ENCODE measurements around the gene DAZAP1.

Gene DAZAP1

DNA sequence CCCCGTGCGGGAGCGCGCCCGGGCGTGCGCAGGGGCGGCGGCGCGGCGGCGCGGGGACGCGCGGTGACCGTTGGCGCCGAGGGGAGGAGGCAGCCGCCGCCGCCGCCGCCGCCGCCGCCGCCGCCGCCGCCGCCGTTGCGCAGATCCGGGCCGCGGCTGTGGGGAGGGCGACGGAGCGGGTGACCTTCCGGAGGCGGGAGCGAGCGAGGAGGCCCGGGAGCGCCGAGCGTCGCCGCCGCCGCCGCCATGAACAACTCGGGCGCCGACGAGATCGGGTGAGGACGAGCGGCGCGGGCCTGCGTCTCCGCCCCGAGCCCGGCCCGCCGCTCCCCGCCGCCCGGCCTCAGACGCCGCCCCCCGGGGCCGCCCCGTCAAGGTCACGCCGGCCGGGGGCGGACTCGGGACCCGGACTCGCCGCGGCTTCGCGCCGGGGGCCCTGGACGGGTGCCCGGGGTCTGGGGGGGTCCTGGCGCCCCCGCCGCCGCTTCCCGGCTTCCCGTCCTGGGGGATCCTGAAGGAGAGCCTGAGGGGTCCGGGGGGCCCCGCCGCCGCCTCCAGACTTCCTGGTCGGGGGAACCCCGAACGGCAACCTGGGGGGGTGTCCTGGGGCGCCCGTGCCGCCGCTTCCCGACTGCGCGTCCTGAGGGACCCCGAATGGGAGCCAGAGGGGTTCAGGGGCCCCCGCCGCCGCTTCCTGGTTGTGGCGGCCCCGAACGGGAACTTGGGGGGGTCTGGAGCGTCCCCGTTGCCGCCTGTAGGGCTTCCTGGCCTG, at the start of gene DAZAP1:
TSS of gene DAZAP1 (plus strand) at position 59 of the 772 bp plus-strand sequence. CDS start at position 247, 188 bp downstream.
- peak; percentile 34 to 48 for DNase-seq

DNA sequence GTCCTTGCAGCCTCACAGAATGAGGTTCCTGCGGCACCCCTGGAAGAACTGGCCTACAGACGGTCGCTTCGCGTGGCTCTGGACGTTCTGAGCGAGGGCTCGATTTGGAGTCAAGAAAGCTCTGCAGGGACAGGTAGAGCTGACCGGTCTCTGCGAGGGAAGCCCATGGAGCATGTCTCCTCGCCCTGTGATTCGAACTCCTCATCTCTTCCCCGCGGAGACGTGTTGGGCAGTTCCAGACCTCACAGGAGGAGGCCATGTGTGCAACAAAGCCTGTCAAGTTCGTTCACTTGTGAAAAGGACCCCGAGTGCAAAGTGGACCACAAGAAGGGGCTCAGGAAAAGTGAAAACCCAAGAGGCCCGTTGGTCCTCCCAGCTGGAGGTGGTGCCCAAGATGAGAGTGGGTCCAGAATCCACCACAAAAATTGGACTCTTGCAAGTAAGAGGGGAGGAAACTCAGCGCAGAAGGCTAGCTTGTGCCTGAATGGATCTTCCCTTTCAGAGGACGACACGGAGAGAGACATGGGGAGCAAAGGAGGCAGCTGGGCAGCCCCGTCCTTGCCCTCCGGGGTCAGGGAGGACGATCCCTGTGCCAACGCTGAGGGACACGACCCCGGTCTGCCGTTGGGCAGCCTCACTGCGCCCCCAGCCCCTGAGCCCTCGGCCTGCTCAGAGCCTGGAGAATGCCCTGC, 47.1 kb upstream of the DAZAP1 start:
- no peak for DNase-seq

DNA sequence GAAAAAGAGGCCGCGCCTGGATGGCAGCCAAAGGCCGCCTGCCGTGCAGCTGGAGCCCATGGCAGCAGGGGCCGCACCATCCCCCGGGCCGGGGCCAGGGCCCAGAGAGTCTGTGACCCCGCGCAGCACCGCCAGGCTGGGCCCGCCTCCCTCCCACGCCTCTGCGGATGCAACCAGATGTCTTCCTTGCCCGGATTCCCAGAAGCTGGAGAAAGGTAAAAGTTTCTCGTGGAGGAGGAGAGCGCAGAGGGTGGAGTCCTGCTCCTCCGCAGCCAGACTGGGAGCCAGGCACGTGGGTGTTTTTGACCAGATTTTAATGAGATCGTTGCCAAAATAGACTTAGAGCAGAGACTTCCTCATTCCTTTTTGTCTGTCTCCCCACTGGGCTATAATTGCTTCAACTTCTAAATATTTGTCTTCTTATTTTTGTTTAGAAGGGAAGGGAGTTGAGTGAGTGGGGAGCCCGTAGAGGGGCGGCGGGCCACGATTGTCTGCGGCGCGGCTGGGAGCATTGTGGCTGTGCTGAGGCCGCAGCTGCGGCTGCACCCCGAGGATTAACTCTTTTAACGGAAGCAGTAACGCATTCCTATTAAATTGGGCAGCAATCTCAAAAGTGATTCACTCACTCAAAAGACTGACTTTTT, 46.4 kb upstream of the DAZAP1 start:
- DNase-seq: no peak

DNA sequence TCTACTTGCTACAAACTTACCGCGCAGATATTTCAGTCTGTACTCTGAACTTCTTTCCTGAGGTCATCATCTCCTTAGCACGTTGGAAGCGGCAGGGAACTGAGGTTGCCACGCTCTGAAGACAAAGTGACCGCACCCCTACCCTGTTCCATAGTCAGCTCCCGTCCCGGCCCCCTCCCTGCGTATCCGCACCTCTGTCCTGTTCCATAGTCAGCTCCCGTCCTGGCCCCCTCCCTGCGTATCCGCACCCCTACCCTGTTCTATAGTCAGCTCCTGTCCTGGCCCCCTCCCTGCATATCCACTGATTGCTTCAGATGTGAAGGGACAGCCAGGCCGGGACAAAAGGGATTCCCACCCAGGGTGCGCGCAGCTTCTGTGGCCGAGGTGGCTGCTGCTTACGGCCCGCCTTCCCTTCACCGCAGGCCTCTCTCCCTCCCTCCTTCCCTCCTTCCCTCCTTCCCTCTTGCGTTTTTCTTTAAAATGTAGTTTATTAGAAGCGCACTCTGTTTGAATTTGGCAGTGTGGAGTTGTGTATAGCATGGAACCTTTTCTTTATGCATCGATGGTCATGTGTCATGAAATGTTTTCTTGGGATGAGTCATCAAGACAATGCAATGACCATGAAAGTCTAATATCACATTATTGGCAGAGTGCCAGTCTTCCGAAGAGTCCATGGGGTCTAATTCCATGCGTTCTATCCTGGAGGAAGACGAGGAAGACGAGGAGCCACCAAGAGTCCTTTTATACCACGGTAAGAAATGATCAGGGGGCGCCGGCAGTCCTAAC, 45.6 kb upstream of the DAZAP1 start:
- DNase-seq: no peak

DNA sequence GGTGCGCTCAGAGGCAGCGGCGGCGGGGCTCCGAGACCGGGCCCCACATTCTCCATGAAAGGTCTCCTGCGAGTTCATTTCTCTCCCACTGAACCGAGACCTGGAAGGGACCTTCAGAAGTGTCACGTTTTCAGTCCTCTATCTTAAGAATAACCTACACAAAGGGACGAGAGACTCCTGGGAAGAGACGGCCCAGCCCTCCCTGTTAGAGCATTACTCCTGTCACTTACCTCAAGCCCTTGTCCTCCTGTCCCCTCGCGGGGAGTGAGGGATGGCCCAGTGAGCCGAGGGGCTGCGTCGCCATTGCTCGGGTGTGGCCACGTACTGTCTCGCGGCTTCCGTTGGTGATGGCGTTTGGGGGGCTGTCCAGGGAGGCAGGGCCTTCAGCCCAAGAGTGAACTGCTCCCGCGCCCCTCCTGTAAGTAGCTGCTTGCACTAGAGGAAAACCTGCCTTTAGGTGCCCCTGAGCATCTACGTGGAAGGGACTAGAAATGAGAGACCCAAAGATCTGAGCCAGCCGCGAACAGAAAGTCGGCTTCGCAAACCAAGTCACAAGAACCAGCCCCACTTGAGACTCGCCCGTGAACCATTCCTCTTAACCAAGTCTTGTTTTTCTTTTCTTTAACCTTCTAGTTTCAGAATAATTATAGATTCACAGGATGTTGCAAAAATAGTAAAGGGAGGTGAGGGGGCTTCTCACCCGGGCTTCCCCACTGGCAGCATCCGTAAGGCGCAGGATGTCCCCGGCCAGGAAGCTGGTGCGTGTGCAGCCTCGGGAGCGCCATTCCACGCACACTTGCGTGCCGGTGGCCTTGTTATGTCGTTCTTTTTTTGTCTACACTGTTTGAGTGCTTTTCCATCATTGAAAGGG, 44.8 kb upstream of the DAZAP1 start:
- no peak for DNase-seq

DNA sequence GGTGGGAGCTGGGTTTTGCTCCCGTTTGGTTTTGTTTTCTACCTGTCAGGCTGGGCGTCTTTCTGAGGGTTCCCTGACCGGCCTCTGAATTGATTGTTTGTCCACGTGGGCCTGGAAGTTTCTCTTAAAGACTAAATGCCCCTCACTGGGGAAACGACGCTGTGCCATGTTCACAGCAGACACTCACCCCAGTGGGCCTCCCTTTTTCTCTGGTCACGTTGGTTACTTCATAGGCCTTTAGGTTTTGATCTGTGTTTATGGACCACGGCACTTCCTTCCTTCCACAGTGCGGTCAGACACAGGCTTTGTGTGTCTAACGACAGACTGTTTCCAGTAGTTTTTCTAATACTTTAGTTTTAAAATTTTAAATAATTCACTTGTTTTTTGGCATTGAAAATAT, 43.8 kb upstream of the DAZAP1 start:
- DNase-seq: no peak

DNA sequence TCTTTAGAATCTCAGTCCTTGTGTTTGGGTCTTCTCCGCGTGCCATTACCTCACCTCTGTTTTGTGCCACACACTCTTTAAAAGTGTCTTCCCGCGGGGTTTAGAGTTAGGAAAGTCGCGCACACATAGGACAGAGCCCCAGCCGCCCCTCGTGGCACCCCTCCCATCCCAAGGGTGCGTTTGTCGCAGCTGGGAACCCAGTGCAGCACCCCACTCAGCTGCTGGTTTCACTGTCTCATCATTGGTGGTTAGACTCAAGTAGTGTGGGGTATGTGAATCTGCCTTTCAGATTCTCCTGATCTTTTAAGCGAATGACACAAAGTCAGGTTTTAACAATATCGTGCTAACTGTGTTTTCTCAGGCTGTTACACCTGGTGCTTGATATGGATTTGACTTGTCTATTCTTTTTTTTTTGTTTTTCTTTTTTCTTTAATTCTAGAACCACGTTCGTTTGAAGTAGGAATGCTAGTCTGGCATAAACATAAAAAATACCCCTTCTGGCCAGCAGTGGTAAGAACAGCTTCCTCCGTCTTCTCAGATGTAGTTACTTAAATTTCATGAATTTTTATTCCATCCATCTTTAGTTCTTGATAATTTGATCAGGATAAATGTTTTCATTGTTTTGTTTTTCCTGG, 43.2 kb upstream of the DAZAP1 start:
- DNase-seq: no peak

DNA sequence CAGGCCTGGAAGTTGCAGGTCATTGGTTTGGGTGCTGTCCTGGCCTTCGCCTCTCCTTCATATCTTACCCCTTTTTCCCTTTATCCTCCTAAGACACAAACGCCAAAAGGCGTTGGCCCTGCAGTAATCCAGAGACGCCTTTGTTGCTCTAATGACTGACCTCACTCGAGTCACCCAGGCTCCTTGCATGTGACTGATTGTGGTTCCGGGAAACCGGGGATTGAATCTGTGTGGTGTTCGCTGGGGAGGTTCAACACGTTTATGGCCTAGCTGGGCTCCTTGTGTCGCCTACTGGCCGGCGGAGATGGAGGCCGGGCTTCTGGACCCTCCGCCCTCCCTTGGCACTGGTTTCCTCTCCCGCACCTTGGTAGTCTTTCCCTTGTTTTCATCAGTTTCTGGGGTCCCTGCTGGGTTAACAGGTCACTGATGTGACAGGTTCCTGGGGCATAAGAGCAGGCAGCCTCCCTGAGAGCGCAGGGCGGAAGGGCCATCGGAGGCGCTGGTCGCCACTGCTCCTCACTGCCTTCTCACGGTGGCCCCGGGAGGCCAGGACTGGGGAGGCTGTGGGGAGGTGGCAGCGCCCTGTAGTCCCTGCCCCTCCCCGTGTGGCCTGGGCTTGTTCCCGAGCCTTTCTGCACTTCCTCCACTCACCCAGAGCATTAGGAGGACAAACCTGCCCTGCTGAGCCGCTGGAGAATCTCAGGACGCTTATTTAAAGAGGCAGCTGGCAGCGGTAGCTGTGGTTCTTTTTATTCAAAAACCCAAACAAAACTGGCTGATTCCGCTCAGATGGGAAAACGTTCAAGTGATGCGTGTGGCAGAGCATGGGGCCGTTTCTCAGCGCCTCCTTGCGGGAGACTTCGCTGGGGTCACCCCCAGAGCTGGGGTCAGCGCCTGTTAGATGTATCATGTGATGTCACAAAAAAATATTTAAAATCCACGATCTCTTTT, 41.8 kb upstream of the DAZAP1 start:
- no peak for DNase-seq

DNA sequence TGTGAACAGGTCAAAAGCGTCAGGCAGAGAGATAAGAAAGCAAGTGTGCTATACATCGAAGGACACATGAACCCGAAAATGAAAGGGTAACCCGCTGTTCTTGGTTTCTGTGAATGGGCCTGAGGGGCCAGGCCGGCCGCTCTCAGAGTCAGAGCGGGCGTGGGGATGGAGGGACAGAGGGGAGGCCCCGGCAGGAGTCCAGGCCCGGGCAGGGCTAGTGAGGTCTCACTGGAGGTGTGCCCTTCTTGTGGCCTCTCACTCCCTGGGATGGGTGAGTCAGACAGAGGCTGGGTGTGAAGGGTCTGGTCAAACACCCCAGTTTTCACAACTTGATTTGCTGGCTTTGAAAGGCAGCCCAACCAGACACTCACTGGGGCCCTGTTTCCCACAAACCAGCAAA, 41.1 kb upstream of the DAZAP1 start:
- no peak for DNase-seq

DNA sequence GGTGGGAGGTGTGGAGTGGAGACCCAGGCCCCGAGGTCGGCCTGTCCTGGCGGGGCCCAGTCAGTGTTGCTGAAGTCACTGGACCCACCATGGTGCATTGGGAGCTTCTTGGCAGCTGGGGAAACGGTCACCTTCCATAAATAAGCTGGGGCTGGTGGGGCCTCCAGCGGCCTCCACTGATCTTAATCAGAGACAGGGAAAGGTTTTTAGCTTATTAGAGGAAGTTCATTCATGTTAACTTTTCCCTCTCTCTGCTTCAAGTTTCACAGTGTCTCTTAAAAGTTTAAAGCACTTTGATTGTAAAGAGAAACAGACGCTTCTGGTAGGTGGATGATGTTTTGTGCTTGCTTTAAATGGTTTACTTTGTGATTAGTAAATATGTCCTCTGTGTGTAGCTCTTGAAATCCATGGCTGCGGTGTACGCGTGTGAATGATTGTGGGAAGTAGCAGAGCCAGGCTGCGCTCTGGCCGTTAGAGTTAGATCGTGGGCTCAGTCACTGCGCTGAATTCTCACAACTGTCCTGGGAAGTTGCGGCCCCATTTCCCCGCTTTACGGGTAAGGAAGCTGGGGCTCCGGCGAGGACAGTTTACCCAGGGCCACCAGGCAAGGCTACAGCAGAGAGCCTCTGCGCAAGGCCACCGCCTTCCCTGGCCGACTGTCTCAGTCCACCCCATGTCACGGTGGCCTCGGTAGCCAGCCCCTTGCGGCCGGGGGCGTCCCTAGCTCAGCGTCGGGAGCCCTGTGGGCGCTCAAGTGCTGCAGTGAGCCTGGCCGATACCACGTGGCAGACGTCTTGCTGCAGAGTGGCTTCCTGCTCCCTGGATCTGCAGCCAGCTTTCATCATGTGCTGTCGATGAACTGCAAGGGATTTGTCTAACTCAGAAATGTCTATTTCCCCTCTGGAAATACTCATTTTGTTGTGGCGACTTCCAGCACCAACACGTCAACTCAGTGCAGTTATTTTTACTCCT, 40.2 kb upstream of the DAZAP1 start:
- DNase-seq: no peak

DNA sequence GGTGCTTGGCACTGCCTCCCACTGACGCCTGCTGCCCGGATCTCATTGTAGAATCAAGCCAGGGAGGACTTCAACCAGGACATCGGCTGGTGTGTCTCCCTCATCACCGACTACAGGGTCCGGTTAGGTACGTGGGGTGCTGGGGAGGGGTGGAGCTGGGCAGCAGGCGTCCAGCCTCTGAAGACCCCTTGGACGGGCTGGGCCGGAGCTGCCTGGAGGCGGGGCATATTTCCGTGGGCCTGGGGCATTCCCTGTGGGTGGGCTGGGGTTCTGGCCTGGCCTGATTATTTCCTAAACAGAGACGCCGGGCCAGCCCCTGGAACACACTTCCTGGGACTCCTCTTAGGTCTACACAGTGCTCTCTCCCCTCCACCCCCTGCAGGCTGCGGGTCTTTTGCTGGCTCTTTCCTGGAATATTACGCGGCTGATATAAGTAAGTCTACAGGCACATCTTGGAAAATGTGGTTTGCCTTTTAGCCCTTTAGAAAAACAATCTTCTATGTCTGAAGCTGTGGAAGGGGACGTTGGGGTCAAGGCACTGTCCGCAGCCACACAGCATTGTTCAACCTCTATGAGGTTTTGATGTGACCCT, 38.1 kb upstream of the DAZAP1 start:
- no peak for DNase-seq

DNA sequence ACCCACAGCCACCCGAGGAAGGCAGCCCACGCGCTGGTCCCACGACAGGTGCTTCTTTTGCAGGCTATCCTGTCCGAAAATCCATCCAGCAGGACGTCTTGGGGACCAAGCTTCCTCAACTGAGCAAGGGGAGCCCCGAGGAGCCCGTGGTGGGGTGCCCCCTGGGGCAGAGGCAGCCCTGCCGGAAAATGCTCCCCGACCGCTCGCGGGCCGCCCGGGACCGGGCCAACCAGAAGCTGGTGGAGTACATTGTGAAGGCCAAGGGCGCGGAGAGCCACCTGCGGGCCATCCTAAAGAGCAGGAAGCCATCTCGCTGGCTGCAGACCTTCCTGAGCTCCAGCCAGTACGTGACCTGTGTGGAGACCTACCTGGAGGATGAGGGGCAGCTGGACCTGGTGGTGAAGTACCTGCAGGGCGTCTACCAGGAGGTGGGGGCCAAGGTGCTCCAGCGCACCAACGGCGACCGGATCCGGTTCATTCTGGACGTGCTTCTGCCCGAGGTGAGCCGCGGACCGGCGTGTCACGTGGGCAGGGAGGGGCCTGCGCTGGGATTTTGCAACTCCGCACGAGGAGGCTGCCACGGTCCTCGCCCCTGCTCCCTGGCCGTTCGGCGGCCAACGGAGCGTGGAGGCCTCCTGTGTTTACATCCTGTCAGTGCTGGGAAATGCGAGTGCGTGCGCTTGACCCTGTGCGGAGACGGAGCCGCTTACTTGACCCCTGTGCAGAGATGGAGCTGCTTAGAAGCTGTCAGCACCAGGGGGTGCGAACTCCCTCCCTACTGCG, 36.6 kb upstream of the DAZAP1 start:
- DNase-seq: no peak

DNA sequence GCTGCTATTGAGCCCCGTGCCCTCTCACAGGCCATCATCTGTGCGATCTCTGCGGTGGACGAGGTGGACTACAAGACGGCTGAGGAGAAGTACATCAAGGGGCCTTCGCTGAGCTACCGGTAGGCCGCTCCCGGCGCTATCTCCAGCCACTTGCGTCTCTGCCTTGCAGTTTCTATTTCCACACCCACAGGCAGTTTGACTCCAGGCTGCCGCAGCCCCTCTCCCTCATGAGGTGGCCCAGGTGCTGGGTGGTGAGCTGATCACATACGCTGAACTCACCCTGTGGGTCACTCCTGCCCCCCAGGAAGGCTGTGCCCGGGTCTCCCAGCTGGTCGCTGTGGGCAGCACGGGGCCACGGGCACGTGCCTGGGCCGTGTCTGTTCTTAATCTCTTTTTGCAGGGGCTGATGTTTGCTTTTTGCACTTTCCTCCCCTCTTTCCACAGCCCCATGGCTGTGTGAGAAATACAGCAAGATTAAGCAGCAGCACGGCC, 34.3 kb upstream of the DAZAP1 start:
- DNase-seq: no peak

DNA sequence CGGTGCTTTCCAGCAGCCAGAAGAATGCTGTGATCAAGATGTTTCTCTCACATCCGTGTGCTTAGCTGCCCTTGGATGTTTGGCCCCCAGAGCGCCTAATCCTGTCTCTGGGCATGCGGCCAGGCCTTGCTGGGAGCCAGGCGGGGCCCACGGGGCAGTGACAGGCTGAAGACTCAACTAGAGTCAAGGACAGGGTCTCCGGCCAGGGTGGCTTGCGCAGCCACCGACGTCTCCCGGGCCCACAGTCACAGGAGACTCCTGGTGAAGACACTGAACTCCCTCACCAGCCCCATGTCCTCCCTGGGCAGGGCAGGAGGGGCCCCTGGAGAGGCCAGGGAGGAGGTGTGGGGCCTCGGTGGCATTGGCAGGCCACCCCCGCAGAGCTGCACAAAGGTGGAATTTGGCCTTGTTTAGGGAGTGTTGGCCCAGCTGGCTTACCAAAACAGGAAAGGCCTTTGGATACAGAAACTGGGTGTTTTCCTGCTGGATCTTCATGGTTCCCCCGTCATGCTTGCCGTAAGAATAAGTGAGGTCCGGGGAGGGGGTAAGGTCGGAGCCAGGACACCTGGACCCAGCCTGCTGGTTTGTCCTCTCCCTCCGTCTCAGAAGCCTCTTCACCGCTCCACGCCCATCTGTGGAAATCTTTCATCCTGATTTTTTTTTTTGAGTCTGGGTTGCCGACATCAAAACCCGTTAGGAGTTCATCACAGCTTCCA, 33.7 kb upstream of the DAZAP1 start:
- DNase-seq: no peak

DNA sequence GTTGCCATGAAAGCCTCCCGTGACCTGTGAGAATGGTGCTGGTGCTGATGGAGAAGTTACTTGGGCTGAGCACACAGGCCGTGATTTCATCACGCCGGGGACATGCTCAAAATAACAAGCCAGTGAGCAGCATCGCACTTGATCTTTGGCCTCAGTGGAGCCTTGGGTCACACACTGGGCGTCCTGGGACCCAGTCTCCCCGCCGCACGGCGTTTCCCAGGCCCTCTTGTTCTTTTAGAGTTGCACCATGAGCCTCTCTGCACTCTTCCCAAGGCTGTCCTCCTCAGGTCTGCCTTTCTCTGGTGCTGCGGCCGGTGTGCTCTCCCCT, 33.2 kb upstream of the DAZAP1 start:
- no peak for DNase-seq

DNA sequence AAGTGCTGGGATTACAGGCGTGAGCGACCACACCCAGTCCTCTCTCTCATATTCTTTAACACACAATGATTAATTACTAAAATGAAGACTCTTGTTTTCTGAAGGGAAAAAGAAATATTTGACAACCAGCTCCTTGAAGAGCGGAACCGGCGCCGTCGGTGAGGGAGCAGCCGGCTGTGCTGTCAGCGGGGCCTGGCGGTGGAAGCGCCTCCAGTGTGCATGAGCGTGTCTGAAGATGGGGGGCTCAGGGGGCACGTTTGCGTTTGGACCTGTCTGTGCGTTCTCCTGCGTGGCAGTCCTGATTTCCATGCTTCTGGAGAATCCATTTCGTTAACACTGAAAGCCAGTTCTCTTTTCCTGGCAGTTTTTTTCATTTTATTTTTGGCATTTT, 31.0 kb upstream of the DAZAP1 start:
- DNase-seq: no peak
